HepG2 (cell line): Measurements from ENCODE around the gene PCDHGB3. TPM values are rescaled to one million over a fixed set of nuclear protein-coding genes. Genes with fewer than 3 reads are reported as not detected.
A peak's percentile ranks its signal among the peaks of the same experiment; 100 is the strongest.

Experiments used
- ATAC-seq: fragments of 200-7000 bp; cut with Tn5 transposase; 3 replicates; pipeline ENCODE4 v1.9.1; 2020; ENCODE audit warnings: mild to moderate bottlenecking, moderate library complexity
- BruUV-seq: library from RNA; stranded (reverse); fragments of 400-500 nt; replicated peaks from 2 replicates; lab custom pipeline; 2021; lab: Mats Ljungman, UMichigan
- CTCF ChIA-PET: fragments of 300-600 bp; formaldehyde crosslinking; extraction: SDS; loops from one replicate; lab custom pipeline; 2021; ENCODE audit warnings: low total read pairs, inconsistent platforms, low intra/inter-chr PET ratio; lab: Yijun Ruan, JAX
- POLR2A ChIA-PET: fragments of 350-600 bp; sonication (Branson Sonifier 250); formaldehyde crosslinking; loops from one replicate; lab custom pipeline; 2020; ENCODE audit warnings: antibody characterized with exemption, inconsistent platforms; lab: Yijun Ruan, JAX
- DNase-seq: peaks from one replicate; pipeline ENCODE4 v3.0.0-alpha.2; 2015; ENCODE audit warnings: low spot score
- FAIRE-seq: peaks from 3 replicates; lab custom pipeline; 2011; peaks lifted over from hg19 to GRCh38; lab: Jason Lieb, UNC
- H2AFZ ChIP-seq: one replicate; pipeline ENCODE4 v1.6.1; 2011; ENCODE audit warnings: low read length, inconsistent platforms
- H3K27ac ChIP-seq: fragments of 300-600 bp; 3 replicates; pipeline ENCODE4 v1.8.0; 2011; ENCODE audit warnings: mixed run types, mild to moderate bottlenecking, mixed read lengths, low read length, inconsistent platforms; ENCODE audit not compliant: insufficient read depth; ENCODE audit errors: extremely low read length
- H3K27me3 ChIP-seq, 2 experiments: fragments of 200-600 bp in 1 of 2; 2 replicates in 1 of 2; 3 replicates in 1 of 2; pipeline versions ENCODE4 v1.6.0 to v1.8.0; 2011; ENCODE audit warnings: low read length in 2 of 2, mild to moderate bottlenecking in 2 of 2, moderate library complexity in 2 of 2, inconsistent platforms in 1 of 2; ENCODE audit not compliant: insufficient read depth in 2 of 2, control insufficient read depth in 1 of 2
- H3K36me3 ChIP-seq, 2 experiments: fragments of 200-600 bp in 1 of 2; replicated peaks in 1 of 2; 2 replicates in 1 of 2; 3 replicates in 1 of 2; pipeline versions ENCODE4 v1.5.1 to v1.8.0; 2011; ENCODE audit warnings: low read length in 2 of 2, inconsistent platforms in 1 of 2; ENCODE audit not compliant: insufficient read depth in 2 of 2, control insufficient read depth in 1 of 2
- H3K4me1 ChIP-seq: 2 replicates; pipeline ENCODE4 v1.5.1; 2012; ENCODE audit warnings: low read length, inconsistent platforms; ENCODE audit not compliant: insufficient read depth
- H3K4me2 ChIP-seq: 2 replicates; pipeline ENCODE4 v1.6.0; 2011; ENCODE audit warnings: low read depth, low read length, inconsistent platforms
- H3K4me3 ChIP-seq, 3 experiments: fragments of 200-600 bp in 1 of 3; sonication (generic), shearing (Covaris generic) in 1 of 3; replicated peaks in 1 of 3; 2 replicates each; pipeline ENCODE4 v1.5.1; 2011 to 2016; ENCODE audit warnings: low read length in 3 of 3, inconsistent platforms in 2 of 3, low read depth in 2 of 3, mild to moderate bottlenecking in 2 of 3, control low read depth in 1 of 3, mixed read lengths in 1 of 3; ENCODE audit not compliant: insufficient read depth in 1 of 3
- H3K79me2 ChIP-seq: one replicate; pipeline ENCODE4 v1.6.1; 2011; ENCODE audit warnings: low read length, inconsistent platforms; ENCODE audit not compliant: insufficient read depth
- H3K9ac ChIP-seq: 2 replicates; pipeline ENCODE4 v1.6.0; 2011; ENCODE audit warnings: mild to moderate bottlenecking, low read depth, low read length, inconsistent platforms; ENCODE audit not compliant: insufficient read depth
- H3K9me3 ChIP-seq: 2 replicates; pipeline ENCODE4 v1.5.1; 2012; ENCODE audit warnings: mild to moderate bottlenecking, low read length
- H4K20me1 ChIP-seq: 2 replicates; pipeline ENCODE4 v1.6.0; 2011; ENCODE audit warnings: inconsistent platforms, mild to moderate bottlenecking, low read length, moderate library complexity; ENCODE audit not compliant: insufficient read depth
- AGO2 ChIP-seq: fragments of 200-400 bp; formaldehyde crosslinking; optimal IDR thresholded peaks from 2 replicates; pipeline ENCODE3; 2017; ENCODE audit warnings: mild to moderate bottlenecking, low read depth, low read length, moderate library complexity
- DNMT1 ChIP-seq: sonication (generic); formaldehyde crosslinking; IDR thresholded peaks from 2 replicates; pipeline ENCODE4 v1.5.1; 2020; ENCODE audit warnings: mild to moderate bottlenecking, missing genetic modification reagents
- HHEX ChIP-seq: IDR thresholded peaks from 2 replicates; pipeline ENCODE4 v1.6.1; 2016; ENCODE audit warnings: control low read depth
- TOPORS ChIP-seq: sonication (generic); formaldehyde crosslinking; IDR thresholded peaks from 2 replicates; pipeline ENCODE4 v1.8.0; 2023; ENCODE audit warnings: mild to moderate bottlenecking, missing genetic modification reagents
- WGBS: methylation state at CpG from one replicate; pipeline ENCODE4 v1.1.6; 2017; ENCODE audit warnings: low lambda C conversion rate; 5-methylcytosine and 5-hydroxymethylcytosine counted together
- in situ Hi-C: cut with HindIII; loops from 2 replicates; pipeline ENCODE4 v1.10.0; 2017; ENCODE audit warnings: low pct_unique_long_range_greater_than_20kb; ENCODE audit not compliant: extremely low pct_ligation_motif_present
- intact Hi-C: fragments of 100-400 bp; cut with micrococcal nuclease; formaldehyde crosslinking; loops from one replicate; pipeline ENCODE4 v1.10.0; 2022; ENCODE audit not compliant: unreplicated experiment
- polyA plus RNA-seq, 8 experiments: library from polyadenylated mRNA; depleted of rRNA in 3 of 8; stranded (reverse) in 7 of 8; unstranded in 1 of 8; fragments of >200 nt; fragmentation: Illumina TruSeq in 4 of 8; extraction: Trizol in 4 of 8; gene quantifications; 2 replicates each; pipeline versions ENCODE4 v1.2.1 to v1.2.3, GENCODE V29; 2011 to 2016; ENCODE audit warnings: low read depth in 4 of 8, missing spikeins in 1 of 8, mixed read lengths in 1 of 8; ENCODE audit not compliant: insufficient read depth in 1 of 8
- total RNA-seq, 5 experiments: library from RNA; depleted of rRNA; stranded (reverse); fragments of >200 nt; fragmentation: Illumina TruSeq; extraction: Trizol; gene quantifications; 2 replicates each; pipeline ENCODE4 v1.2.3, GENCODE V29; 2016; ENCODE audit warnings: low read depth in 1 of 5

The PCDHGB3 gene
- total and polyA plus RNA-seq, 2 of the 13 experiments (the other 11 are each of a cell fraction or from before 2014, with no cell fraction given): 0.40 to 0.44 TPM

DNA sequence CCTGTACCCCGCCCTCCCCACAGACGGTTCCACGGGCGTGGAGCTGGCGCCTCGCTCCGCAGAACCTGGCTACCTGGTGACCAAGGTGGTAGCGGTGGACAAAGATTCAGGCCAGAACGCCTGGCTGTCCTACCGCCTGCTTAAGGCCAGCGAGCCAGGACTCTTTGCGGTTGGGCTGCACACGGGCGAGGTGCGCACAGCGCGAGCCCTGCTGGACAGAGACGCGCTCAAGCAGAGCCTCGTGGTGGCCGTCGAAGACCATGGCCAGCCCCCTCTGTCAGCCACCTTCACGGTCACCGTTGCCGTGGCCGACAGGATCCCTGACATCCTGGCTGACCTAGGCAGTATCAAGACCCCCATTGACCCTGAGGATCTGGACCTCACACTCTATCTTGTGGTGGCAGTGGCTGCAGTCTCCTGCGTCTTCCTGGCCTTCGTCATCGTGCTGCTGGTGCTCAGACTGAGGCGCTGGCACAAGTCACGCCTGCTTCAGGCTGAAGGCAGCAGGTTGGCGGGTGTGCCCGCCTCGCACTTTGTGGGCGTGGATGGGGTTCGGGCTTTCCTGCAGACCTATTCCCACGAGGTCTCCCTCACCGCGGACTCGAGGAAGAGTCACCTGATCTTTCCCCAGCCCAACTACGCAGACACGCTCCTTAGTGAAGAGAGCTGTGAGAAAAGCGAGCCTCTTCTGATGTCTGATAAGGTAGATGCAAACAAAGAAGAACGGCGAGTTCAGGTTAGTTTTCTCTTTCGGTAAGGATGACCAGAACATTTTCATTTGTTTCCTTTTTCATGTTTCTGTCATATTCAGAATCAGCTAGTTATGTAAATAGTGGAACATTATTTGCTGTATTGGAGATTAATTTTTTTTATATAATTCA lies 3.8 kb upstream of the PCDHGB3 start:
- ATAC-seq (no peak), FAIRE-seq (no peak)
- H3K4me1 ChIP-seq: no peaks in the 10 kb centered on the region
- 82% methylated on average over 23 of the region's 46 CpGs for WGBS
- intact Hi-C loops: no loop called here
- TF ChIP-seq TOPORS (CRISPR knock-in tag) (no peak), AGO2 (no peak), DNMT1 (no peak)
- TF ChIP-seq, all 625 proteins: peak for 0
- no peak overlapping the region for H3K27ac ChIP-seq
- peaks cover 53% of the 10 kb centered on the region for H3K9me3 ChIP-seq
- in situ Hi-C loops: no loop called here
- no peaks in the 10 kb centered on the region for H4K20me1 ChIP-seq
- no peak for DNase-seq
- H3K36me3 ChIP-seq: no peaks in the 10 kb centered on the region
- no peak overlapping the region for H2AFZ ChIP-seq
- CTCF ChIA-PET: no interaction called here
- POLR2A ChIA-PET: no interaction called here
- no peaks in the 10 kb centered on the region for H3K79me2 ChIP-seq
- no peak overlapping the region for H3K4me3 ChIP-seq
- no peaks in the 10 kb centered on the region for H3K27me3 ChIP-seq
- H3K9ac ChIP-seq: no peak overlapping the region
- BruUV-seq: no TSS peak
- no peak overlapping the region for H3K4me2 ChIP-seq

DNA sequence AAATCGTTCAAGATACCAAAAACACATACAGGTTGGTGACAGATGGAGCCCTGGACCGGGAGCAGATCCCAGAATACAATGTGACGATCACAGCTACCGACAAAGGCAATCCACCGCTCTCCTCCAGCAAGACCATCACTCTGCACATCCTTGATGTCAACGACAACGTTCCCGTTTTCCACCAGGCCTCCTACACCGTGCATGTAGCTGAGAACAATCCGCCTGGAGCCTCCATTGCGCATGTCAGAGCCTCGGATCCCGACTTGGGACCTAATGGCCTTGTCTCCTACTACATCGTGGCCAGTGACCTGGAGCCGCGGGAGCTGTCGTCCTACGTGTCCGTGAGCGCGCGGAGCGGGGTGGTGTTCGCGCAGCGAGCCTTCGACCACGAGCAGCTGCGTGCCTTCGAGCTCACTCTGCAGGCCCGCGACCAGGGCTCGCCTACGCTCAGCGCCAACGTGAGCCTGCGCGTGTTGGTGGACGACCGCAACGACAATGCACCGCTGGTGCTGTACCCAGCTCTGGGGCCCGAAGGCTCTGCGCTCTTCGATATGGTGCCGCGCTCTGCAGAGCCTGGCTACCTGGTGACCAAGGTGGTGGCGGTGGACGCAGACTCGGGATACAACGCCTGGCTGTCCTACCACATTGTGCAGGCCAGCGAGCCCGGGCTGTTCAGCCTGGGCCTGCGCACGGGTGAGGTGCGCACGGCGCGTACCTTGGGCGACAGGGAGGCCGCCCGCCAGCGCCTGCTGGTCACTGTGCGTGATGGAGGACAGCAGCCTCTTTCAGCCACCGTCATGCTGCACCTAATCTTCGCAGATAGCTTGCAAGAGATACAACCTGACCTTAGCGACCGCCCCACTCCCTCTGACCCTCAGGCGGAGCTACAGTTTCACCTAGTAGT lies 1.8 kb downstream of the PCDHGB3 start:
- POLR2A ChIA-PET: no interaction called here
- no peaks in the 10 kb centered on the region for H3K27me3 ChIP-seq
- ATAC-seq (no peak), DNase-seq (no peak), FAIRE-seq (no peak)
- no peak overlapping the region for H3K4me3 ChIP-seq
- no TSS peak for BruUV-seq
- no peak overlapping the region for H2AFZ ChIP-seq
- intact Hi-C loops (no loop called here), in situ Hi-C loops (no loop called here)
- H3K36me3 ChIP-seq: no peaks in the 10 kb centered on the region
- TF ChIP-seq HHEX (CRISPR knock-in tag): no peak
- TF ChIP-seq DNMT1: 0 out of 2 replicates have a peak, but pooled peaks have one; percentile 57
- H3K79me2 ChIP-seq: no peaks in the 10 kb centered on the region
- H3K9ac ChIP-seq: no peak overlapping the region
- H3K27ac ChIP-seq: no peak overlapping the region
- WGBS: 73% methylated on average over 40 of the region's 69 CpGs
- no peak overlapping the region for H3K4me2 ChIP-seq
- CTCF ChIA-PET: no interaction called here
- H3K4me1 ChIP-seq: no peaks in the 10 kb centered on the region
- H4K20me1 ChIP-seq: no peaks in the 10 kb centered on the region
- peaks cover 53% of the 10 kb centered on the region for H3K9me3 ChIP-seq
